NCI-H1092 (cell line): ENCODE measurements around the gene TRAF7.
"Not testable (repeated sequence)": the region's sequence is repeated elsewhere in the genome, so short reads cannot be mapped to it uniquely, and the experiment has no call there.

Source experiments
- DNase-seq: peaks from one replicate; lab custom pipeline; 2025; lab: John Stamatoyannopoulos, UW

TRAF7 gene

DNA sequence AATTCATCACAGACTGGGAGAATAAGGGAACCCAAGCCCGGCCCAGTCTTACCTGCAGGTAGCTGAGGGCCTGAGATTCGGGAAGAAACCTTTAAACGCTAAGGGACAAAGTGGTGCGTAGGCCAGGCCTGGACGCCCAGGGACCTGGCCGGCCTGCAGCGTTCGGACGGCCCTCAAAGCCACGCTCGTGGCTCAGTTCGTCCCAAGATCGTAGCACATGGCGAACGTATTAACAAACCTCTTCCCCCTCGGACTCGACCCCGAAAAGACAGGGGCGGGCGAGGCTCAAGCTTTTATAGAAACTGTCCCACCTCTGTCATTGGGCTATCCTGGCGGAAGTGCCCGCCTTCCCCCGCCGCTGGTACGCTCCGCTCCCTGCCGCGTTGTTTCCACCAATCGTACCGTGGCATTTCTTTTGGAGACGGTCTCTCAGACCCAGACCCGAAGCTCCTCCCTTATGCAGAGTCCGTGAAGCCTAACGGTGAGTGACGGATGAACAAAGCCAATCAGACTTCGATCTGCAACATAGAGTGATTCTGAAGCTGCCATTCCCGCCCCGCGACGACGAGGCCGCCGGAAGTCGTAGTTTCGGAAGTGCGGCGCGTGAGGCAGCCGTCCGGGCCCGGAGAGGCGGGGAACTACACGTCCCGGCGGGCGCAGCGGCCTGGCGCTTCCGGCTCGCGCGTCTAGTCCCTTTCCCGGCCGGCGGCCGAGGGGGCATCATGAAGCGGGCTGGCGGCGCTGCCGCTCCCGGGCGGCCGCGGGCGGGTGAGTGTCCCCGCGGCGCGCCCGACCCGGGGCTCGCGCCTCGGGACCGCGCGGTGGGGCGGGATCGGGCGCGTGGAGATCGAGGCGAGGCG, at the start of gene TRAF7:
Gene TRAF7, plus strand, starts transcription at position 692 of the 860 bp plus-strand sequence. CDS start 8,139 bp downstream, outside the sequence.
- peak; percentile 100 for DNase-seq

DNA sequence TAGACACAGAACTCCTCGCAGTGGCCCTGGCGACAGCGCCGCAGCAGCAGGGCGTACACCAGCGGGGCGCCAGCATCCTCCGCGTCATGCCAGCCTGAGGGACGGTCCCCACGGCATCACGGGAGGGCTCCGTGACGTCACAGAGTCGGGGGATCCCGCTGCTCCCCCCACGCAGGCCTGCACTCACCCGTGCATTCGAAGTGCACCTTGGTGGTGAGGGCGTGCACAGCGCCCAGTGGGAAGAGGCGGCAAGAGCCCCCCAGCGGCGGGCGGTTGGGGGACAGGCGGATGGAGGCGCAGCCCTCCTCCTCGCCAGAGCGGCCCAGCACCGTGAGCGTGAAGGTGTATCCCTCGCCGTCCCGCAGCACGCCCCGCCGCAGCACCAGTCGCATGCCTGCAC, 49.4 kb upstream of the TRAF7 start:
- DNase-seq: not testable (repeated sequence)

DNA sequence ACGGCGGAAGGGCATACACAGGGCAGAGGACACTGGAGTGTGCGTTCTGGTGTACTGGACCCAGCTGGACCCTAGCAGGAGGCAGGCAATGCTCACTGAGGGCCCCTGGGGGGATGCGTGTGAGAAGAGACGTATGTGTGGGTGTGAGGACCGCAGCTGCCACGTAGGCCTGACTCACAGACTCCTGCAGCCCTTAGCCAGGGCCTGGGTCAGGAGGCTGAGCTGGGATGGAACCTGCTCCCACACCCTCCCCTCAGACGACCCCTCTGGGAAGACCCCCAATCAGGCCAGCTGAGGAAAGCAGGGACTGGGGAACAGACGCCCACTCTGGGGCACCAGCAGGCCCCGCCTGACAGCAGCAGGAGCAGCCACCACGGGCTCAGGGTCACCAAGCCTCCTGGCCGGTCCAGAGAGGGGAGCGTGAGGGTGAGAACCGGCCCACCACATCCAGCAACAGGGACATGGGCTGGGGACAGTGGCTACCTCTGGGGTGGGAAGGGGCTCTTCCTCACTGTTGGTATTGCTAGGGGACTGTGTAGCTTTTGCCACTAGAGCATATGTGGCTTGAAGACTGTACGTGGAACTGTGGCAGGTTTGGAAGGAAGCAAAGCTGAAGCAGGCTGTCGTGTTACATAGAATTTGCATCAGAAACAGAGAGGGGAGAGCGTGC, 48.3 kb upstream of the TRAF7 start:
- DNase-seq: not testable (repeated sequence)

DNA sequence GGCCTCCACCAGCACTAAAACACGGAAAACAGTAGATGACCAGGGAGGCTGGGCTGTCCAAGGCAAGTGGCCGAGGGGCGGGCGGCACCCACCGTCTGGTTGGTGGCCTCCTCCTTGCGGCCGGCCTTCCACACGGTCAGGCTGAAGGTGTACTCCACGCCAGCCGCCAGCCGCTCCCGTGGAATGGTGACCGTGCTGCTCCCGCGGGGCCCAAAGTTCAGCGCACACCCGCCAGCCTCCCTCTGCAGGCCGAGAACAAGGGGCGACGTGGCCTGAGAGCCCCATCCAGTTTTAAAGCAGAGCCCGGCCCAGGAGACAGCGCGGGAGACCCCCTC, 47.8 kb upstream of the TRAF7 start:
- DNase-seq: not testable (repeated sequence)

DNA sequence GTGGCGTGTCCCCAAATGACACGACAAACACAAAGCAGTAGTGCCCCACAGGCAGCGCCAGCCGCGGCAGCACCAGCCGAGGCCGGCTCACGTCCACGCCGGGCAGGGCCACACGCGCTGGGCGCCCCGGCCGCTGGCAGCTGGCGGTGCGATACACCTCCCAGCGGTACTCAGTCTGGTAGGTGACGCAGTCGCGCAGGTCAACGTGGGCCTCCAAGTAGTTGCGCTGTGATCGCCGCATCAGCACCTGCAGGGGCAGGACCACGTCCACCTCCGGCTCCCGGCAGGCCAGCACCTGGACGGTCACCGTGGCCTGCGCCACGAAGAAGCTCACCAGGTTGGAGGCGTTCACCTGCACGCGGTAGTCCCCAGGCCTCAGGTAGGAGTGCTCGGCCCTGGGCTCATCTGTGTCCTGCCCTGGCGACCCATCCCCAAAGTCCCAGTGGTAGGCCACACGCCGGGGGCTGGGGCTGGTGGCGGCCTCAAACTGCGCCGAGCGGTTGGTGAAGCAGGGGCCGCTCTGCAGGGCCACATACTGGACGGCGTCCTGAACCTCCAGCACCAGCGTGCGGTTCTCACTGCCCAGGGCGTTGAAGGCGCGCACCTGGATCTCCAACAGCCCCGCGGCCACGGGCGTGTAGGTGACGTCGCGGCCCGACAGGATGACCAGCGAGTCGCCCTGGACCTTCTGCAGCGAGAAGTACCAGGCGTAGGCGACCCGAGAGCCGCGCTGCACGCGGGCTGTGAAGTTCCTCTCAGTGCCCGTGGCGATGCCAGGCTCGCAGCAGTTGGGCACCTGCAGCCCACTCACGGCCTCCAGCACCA, 46.9 kb upstream of the TRAF7 start:
- not testable (repeated sequence) for DNase-seq

DNA sequence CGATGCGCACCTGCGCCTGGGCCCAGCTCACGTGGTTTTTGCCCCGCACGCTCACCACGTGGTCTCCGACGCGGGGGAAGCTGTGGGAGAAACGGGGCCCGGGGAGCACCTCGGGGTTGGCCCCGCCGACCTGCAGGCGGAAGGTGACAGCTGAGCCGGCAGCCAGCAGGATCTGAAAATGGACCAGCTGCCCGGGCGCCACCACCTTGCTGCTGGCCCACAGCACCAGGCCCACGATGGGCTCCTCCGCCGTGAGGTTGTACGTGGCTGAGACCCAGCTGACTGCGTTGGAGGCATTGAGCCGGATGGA, 46.4 kb upstream of the TRAF7 start:
- not testable (repeated sequence) for DNase-seq

DNA sequence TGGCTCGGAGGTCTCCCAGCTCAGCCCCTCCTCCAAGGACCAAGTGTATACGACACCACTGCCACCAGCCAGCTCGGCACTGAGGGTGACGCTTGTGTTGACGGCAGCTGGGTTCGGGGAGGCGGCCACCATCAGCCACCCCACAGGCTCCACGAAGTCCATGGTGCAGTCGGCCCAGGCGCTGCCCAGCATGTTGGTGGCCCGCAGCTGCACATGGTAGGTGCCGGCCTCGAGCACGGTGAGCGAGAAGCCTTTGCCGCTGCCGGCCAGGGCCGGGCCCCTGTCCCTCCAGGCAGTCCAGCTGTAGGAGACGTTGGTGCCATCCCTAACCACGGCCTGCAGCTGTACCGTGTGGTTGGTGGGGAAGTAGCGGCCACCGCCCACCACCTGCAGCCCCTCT, 45.7 kb upstream of the TRAF7 start:
- DNase-seq: not testable (repeated sequence)

DNA sequence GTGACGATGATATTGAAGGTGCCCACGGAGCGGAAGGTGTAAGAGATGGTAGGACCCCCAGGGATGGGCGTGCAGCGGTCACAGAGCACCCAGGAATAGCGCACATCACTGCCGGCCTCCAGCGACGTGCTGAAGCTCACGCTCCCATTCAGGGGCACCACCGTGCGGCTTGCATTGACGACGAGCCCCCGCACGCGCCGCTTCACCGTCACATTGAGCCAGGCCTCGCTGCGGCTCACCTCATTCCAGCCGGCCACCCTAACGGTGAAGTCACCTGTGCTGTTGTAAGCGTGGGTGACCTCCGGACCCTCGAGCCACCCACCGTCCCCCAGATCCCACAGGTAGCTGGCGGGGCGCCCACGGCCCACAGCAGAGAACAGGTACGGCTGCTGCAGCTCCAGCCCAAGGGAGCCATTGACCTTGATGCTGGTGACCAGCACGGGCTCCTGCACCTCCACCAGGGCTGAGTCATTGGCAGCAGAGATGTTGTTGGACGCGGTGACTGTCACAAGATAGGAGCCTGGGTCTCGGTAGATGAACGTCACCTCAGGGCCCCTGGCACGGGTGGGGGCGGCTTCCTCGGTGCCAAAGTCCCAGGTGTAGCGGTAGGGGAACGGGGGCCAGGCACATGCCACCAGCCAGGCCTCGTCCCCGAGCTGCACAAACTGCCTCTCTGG, 45.1 kb upstream of the TRAF7 start:
- not testable (repeated sequence) for DNase-seq

DNA sequence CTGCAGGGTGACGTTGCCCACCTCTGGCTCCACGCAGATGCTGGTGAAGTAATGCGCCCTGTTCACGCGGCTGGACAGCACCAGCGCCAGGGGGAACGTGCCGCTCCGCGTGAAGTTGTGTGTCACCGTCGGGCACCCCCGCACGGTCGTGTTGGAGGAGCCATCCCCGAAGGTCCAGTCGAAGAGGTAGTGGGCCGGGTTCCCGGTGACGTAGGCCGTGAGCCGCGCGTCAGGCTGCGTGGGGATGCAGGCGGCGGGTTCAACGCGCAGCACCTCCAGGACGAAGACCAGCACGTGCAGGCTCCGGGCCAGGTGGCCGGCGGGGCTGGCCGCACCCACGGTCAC, 44.6 kb upstream of the TRAF7 start:
- DNase-seq: not testable (repeated sequence)

DNA sequence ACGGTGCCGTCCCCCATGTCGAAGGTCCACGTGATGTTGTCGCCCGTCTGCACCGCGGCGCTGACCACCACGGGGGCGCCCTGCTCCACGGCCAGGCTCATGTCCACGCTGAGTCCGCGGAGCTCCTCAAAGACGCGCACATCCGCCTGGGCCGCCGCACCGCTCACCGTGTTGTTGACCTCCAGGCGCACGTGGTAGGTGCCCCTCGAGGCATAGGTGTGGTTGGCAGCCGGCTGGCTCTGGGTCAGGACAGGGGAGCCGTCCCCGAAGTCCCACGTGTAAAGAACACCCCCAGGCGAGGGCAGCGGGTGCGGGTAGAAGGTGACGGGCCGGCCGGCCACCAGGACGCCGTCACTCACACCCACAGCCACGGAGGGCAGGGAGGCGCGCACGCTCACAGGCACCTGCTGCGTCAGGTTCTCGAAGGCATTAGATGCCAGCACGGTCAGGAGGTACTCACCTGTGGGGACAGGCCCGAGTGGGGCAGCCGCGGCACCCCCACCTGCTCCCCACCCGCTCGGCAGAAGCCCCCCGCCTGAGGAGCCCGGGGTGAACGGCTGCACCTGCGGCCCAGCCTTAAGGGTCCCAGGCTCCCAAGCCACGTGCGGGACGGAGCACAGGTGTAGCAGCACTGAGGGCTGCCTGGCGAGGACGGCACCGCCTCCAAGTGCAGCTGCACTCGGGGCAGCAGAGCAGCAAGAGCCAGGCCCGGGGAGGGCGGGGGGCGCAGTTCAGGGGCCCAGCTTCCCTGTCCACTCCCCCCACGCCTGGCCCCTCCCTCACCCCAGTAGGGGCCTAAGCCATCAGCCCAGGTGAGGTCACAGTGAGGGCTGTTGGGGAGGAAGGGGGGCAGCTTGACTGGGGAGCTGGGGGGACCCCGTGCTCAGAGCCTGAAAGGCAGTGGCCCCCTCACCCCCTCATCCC, 43.9 kb upstream of the TRAF7 start:
- not testable (repeated sequence) for DNase-seq

DNA sequence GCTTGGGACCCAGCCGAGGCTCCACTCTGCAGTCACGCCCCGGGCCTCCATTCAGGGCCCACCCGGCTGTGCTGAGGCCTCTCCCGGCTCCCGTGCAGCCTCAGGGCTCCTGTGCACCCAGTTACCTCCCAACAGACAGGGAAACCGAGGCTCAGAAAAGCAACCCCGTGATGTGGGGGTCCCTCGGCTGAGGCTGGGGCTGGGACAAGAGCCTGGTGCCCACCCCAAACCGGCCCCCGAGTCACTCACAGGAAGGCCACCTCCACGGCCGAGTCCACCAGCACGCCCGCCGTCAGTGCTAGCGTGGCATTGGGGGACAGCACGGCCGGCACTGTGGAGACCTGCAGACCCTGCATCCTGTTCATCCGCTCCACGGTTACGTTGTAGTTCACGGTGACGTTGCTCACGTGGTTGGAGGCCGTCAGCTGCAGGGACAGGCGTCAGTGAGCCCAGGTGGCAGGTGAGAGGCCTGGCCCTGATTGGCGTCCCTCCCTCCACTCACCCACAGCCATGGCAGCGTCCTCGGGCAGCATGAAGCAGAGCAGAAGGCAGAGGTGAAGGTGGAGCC, 43.0 kb upstream of the TRAF7 start:
- not testable (repeated sequence) for DNase-seq

DNA sequence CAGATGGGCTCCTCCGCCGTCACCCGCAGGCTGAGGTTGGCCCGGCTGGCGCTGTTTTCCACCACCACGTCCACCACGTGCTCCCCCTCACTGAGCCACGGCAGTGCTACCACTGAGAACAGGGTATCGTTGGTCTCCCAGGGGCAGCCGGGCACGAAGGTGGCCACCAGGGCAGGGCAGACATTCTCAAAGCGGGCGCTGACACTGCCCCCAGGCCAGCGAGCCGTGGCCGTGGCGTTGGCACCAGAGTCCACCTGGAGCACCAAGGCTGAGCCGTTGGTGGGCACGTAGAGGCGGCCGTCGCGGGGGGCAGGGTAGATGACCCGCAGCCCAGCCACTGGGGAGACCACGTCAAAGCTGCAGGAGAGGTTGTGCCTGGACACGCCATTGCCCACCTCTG, 41.4 kb upstream of the TRAF7 start:
- DNase-seq: not testable (repeated sequence)

DNA sequence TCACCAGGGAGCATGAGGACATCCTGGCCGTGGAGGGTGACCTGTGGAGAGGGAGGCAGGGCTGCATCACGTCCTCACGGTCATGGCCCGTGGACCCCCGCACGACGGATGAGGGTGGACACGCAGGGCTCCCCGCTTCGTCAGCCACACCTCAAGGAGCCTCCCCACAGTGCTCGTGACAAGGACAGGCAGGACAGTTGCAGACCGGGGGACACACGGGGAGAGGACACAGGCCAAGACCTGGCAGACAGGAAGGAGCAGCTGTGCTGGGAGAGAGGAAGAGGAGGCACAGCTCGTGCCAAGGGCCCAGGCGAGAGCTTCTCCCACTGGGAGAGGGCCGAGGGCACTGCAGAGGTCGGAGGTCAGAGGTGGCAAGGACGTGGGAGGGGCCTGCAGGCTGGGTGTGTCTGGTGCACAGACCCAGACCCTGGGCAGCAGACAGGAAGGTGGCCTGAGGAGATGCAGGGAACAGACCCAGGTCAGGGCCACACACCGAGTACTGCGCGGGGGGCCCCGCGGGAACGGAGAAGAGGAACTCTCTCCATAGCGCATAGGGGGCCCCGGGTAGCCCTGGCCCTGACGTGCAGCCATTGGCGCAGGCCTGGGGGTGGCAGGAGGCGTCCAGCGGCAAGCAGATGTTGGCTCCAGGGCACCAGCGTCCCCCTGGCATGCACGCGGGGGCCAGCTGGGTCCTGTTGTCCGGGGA, 40.5 kb upstream of the TRAF7 start:
- not testable (repeated sequence) for DNase-seq

DNA sequence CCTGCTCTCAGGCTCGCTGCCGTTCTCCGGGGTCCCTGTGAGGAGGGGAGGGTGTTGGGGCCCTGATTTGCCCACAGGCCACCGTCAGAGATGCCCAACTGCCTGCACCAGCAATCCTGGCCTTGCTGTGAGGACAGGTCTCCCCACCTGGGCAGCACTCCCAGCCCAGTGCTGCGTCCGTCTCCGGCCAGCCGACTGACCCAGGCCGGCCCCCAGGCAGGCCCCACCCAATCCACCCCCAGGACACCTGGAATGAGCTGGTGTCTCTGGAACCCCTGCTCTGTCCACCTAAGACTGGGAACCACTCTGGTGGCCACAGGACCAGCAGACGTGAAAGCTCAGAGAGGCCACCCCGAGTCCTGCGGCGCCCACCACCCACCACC, 40.0 kb upstream of the TRAF7 start:
- DNase-seq: no peak

DNA sequence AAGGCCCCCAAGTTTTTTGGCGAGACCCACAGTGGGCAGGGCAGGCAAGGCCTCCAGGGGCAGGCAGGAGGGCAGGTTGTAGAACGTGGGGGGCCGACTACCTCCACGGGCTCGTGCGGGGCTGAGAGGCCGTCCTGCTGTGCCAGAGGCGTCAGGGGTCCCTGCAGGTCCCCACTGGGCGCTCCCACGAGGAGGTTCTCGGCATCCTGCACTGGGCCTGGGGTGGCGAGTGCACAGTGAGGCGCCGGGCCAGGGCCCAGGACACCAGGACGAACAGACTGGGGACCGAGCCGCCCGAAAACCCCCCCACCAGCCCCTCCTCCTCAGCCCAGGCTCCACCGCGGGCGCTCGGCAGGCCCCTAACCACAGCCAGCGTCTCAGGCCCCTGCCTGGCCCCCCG, 39.2 kb upstream of the TRAF7 start:
- not testable (repeated sequence) for DNase-seq

DNA sequence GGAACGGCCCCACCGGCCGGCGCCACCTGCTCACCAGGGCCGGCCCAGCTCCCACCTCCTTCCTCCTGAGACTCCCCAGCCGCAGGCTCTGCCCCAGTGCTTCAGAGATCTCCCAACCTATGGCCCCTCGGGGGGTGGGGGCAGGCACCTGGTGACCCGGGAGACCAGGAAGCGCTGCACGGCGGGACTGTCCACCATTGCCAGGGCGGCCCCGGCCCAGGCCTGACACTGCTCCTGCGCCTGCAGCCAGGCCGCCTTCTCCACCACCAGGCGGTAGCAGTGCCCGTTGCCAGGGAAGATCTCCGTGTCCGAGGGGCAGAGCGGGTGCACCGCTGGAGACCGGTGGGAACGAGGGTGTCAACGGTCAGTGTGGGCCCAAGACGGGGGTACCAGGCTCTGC, 38.2 kb upstream of the TRAF7 start:
- DNase-seq: not testable (repeated sequence)

DNA sequence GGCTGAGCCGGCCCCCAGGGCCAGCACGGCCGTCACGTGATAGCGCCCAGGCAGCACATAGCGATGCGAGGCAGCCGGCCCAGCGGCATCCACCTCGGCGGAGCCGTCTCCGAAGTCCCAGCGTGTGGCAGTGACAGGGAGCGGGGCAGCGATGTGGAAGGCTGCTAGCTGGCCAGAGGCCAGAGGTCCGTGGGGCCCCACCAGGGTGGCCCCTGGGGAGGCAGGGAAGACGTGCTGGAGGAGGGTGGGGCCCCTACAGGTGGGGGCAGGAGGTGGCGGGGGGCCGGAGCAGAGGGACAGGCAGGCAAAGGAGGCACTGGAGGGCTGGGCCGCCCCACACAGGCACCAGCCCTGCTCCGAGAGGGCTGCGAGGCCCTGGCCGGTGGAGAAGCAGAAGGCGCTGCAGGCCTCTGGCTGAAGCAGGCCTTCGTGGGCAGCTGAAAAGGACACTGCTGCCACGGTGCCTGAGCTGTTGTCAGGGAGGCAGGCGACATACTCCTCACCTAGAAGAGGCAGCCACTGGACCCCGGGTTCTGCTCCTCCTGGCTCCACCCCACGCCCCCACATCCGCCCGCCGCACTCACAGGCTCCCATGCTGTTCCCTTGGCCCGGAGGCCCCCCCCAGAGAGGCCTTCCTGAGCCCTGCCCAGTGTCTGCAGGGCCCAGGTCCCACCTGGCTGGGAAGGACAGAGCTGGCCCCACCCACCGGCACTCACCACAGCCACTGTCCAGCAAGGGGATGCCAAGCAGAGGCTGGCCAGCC, 37.4 kb upstream of the TRAF7 start:
- not testable (repeated sequence) for DNase-seq

DNA sequence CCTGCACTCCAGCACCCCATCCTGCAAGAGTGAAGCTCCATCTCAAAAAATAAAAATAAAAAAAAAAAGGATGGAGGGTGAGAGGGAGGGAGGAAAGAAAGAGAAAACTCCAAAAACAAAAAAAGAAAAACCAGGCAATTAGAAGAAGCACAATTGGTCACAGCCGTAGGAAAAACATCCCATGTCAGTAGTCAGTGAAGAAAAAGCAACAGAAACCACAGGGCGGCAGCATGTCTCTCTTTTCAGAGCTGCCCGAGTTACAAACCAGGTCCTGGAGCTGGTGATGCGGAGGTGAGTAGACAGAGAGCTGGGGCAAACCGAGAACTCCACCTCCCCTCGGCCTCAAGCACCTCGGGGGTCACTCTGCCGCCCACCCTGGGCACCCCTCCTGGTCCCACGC, 34.3 kb upstream of the TRAF7 start:
- not testable (repeated sequence) for DNase-seq

DNA sequence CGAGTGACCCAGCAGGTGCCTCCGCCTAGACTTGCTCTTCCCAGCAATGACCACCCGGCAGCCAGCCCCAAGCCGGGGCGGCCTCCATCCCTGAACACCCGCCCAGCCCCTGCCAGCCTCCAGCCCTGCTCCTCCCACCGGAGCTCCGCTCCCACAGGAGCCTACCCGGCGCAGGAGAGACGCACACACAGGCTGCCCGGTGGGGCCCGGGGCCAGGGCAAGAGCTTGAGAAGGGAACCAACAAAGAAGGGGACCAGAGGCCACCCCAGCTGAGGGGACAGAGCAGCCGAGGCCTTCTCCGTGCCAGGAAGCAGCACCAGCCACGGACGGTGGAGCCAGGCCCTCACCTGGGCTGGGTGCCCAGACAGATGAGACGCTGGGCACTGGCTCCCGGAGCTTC, 33.7 kb upstream of the TRAF7 start:
- peak; percentile 9 for DNase-seq
